Measurements from ENCODE around the gene TDRD9.
A peak's percentile ranks its signal among the peaks of the same experiment; 100 is the strongest.

Gene TDRD9

GRCh38 chr14:104094056-104094708 is 165.9 kb downstream of the TDRD9 start:
- DNase-seq = peak in 1 of 3 experiments; percentile 15
- no peak overlapping the region for H3K27ac Mint-ChIP-seq
- H3K4me3 Mint-ChIP-seq = peak overlapping the region; percentile 39 to 50
- H3K9me3 Mint-ChIP-seq = no peaks in the 10 kb centered on the region
- H3K27me3 Mint-ChIP-seq = peaks cover 0 to 12% of the 10 kb centered on the region in 2 donors
- ATAC-seq (replicated peaks) = no peak
- H3K36me3 Mint-ChIP-seq (ENCODE audit: insufficient read depth) = peaks cover 3% of the 10 kb centered on the region
- peaks cover 4 to 5% of the 10 kb centered on the region in 2 donors for H3K4me1 Mint-ChIP-seq (ENCODE audit: low read depth in 2 of 2)

- Mint-ChIP-seq H3K27me3 (peaks cover 0 to 12% of the 10 kb centered on the region in 2 donors), H3K36me3 (ENCODE audit: insufficient read depth) (peaks cover 3% of the 10 kb centered on the region), H3K27ac (no peak overlapping the region), H3K4me1 (ENCODE audit: low read depth in 2 of 2) (peaks cover 4 to 5% of the 10 kb centered on the region in 2 donors), H3K9me3 (no peaks in the 10 kb centered on the region), H3K4me3 (peak overlapping the region; percentile 39 to 50)
- ATAC-seq (replicated peaks) = peak; percentile 77
- peak; percentile 67 to 74 (median 70) for DNase-seq
Measured at GRCh38 chr14:104094709-104095425, 166.6 kb downstream of the TDRD9 start.

GRCh38 chr14:104095426-104096310 is 167.4 kb downstream of the TDRD9 start:
- DNase-seq (no peak), ATAC-seq (replicated peaks) (no peak)
- Mint-ChIP-seq H3K27me3 (peaks cover 0 to 12% of the 10 kb centered on the region in 2 donors), H3K9me3 (no peaks in the 10 kb centered on the region), H3K4me3 (no peak overlapping the region), H3K4me1 (ENCODE audit: low read depth in 2 of 2) (peaks cover 4 to 5% of the 10 kb centered on the region in 2 donors), H3K27ac (peak overlapping the region in 1 of 2 donors; percentile 58), H3K36me3 (ENCODE audit: insufficient read depth) (peaks cover 3% of the 10 kb centered on the region)

- H3K27ac Mint-ChIP-seq = peak overlapping the region in 1 of 2 donors; percentile 58
- no peak for ATAC-seq (replicated peaks)
Measured at GRCh38 chr14:104096318-104096717, 168.1 kb downstream of the TDRD9 start.

GRCh38 chr14:104096751-104097700 is 168.8 kb downstream of the TDRD9 start:
- Mint-ChIP-seq H3K36me3 (ENCODE audit: insufficient read depth) (peaks cover 3% of the 10 kb centered on the region), H3K4me1 (ENCODE audit: low read depth in 2 of 2) (peaks cover 4 to 5% of the 10 kb centered on the region in 2 donors), H3K27me3 (peaks cover 0 to 12% of the 10 kb centered on the region in 2 donors), H3K4me3 (no peak overlapping the region), H3K9me3 (no peaks in the 10 kb centered on the region), H3K27ac (no peak overlapping the region)
- DNase-seq (no peak), ATAC-seq (replicated peaks) (no peak)

More at GRCh38 chr14:104096318-104096717, 168.1 kb downstream of the TDRD9 start:
- Mint-ChIP-seq H3K4me3 (no peak overlapping the region), H3K27me3 (peaks cover 0 to 12% of the 10 kb centered on the region in 2 donors), H3K4me1 (ENCODE audit: low read depth in 2 of 2) (peaks cover 4 to 5% of the 10 kb centered on the region in 2 donors), H3K9me3 (no peaks in the 10 kb centered on the region), H3K36me3 (ENCODE audit: insufficient read depth) (peaks cover 3% of the 10 kb centered on the region)
- DNase-seq = no peak

GRCh38 chr14:104098272-104099095 is 170.2 kb downstream of the TDRD9 start:
- Mint-ChIP-seq H3K27ac (no peak overlapping the region), H3K4me1 (ENCODE audit: low read depth in 2 of 2) (peaks cover 4 to 5% of the 10 kb centered on the region in 2 donors), H3K9me3 (no peaks in the 10 kb centered on the region), H3K36me3 (ENCODE audit: insufficient read depth) (peaks cover 3% of the 10 kb centered on the region), H3K27me3 (peaks cover 0 to 12% of the 10 kb centered on the region in 2 donors), H3K4me3 (no peak overlapping the region)
- no peak for DNase-seq
- ATAC-seq (replicated peaks) = no peak

- Mint-ChIP-seq H3K27ac (no peak overlapping the region), H3K9me3 (no peaks in the 10 kb centered on the region), H3K4me3 (no peak overlapping the region), H3K27me3 (peaks cover 0 to 12% of the 10 kb centered on the region in 2 donors), H3K4me1 (ENCODE audit: low read depth in 2 of 2) (peaks cover 3% of the 10 kb centered on the region in 2 donors), H3K36me3 (ENCODE audit: insufficient read depth) (peaks cover 3% of the 10 kb centered on the region)
- ATAC-seq (replicated peaks) (no peak), DNase-seq (no peak)
Measured at GRCh38 chr14:104099096-104100041, 171.1 kb downstream of the TDRD9 start.

- Mint-ChIP-seq H3K9me3 (no peaks in the 10 kb centered on the region), H3K27me3 (peaks cover 0 to 10% of the 10 kb centered on the region in 2 donors), H3K27ac (no peak overlapping the region)
Measured at GRCh38 chr14:104100171-104101085, 172.2 kb downstream of the TDRD9 start.

GRCh38 chr14:104101086-104101621 is 172.9 kb downstream of the TDRD9 start:
- Mint-ChIP-seq H3K27ac (no peak overlapping the region), H3K4me1 (ENCODE audit: low read depth in 2 of 2) (peaks cover 0 to 2% of the 10 kb centered on the region in 2 donors), H3K36me3 (ENCODE audit: insufficient read depth) (no peaks in the 10 kb centered on the region), H3K27me3 (peaks cover 0 to 2% of the 10 kb centered on the region in 2 donors), H3K4me3 (no peak overlapping the region), H3K9me3 (no peaks in the 10 kb centered on the region)
- ATAC-seq (replicated peaks) (no peak), DNase-seq (no peak)

More at GRCh38 chr14:104100171-104101085, 172.2 kb downstream of the TDRD9 start:
- Mint-ChIP-seq H3K36me3 (ENCODE audit: insufficient read depth) (no peaks in the 10 kb centered on the region), H3K4me1 (ENCODE audit: low read depth in 2 of 2) (peaks cover 0 to 2% of the 10 kb centered on the region in 2 donors), H3K4me3 (no peak overlapping the region)
- ATAC-seq (replicated peaks) (no peak), DNase-seq (no peak)

- Mint-ChIP-seq H3K27me3 (no peaks in the 10 kb centered on the region), H3K27ac (no peak overlapping the region), H3K9me3 (no peaks in the 10 kb centered on the region), H3K4me3 (no peak overlapping the region), H3K4me1 (ENCODE audit: low read depth in 2 of 2) (peaks cover 0 to 2% of the 10 kb centered on the region in 2 donors), H3K36me3 (ENCODE audit: insufficient read depth) (no peaks in the 10 kb centered on the region)
- no peak for ATAC-seq (replicated peaks)
- no peak for DNase-seq
Measured at GRCh38 chr14:104101651-104102281, 173.5 kb downstream of the TDRD9 start.
